DOHH2 (cell line): Measurements from ENCODE around the gene METTL5.

Source experiments
- EZH2phosphoT487 ChIP-seq: fragments of 200-600 bp; sonication (generic); IDR thresholded peaks from 2 replicates; pipeline ENCODE4 v1.6.1; 2017; ENCODE audit warnings: borderline replicate concordance, mild to moderate bottlenecking, antibody characterized with exemption, low read length, moderate library complexity, mixed read lengths
- TF ChIP-seq, protein P1 (sequence below): fragments of 200-600 bp; sonication (generic); IDR thresholded peaks from one replicate; pipeline ENCODE4 v1.5.1; 2014; ENCODE audit warnings: antibody characterized with exemption, mild to moderate bottlenecking, low read depth, low read length; ENCODE audit not compliant: poor library complexity, severe bottlenecking

DNA sequence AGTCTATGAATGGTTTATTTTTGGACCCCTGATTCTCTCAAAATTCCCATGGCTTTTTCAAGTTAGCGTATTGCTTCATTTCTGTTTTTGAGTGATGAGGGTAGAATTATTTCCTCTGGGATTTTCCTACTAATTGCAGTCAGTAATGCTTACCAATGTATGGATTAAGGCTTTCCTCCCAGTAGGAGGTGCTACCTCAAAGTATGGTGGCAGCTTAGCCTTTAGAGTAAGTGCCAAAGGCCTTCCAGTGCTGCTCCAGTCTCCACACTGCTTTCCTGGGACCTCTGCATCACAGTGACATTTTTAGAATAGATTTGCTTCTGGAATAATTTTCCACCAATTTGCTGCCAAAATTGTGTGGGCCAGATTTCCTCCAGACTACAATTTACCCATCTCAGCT is 42.2 kb downstream of the METTL5 start:
- TF ChIP-seq, protein P1, sequence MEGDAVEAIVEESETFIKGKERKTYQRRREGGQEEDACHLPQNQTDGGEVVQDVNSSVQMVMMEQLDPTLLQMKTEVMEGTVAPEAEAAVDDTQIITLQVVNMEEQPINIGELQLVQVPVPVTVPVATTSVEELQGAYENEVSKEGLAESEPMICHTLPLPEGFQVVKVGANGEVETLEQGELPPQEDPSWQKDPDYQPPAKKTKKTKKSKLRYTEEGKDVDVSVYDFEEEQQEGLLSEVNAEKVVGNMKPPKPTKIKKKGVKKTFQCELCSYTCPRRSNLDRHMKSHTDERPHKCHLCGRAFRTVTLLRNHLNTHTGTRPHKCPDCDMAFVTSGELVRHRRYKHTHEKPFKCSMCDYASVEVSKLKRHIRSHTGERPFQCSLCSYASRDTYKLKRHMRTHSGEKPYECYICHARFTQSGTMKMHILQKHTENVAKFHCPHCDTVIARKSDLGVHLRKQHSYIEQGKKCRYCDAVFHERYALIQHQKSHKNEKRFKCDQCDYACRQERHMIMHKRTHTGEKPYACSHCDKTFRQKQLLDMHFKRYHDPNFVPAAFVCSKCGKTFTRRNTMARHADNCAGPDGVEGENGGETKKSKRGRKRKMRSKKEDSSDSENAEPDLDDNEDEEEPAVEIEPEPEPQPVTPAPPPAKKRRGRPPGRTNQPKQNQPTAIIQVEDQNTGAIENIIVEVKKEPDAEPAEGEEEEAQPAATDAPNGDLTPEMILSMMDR = no peak
- no peak for TF ChIP-seq EZH2phosphoT487
